ENCODE data around the gene GTF2H4.
A peak's percentile ranks its signal among the peaks of the same experiment; 100 is the strongest.
"Not testable (repeated sequence)": the region's sequence is repeated elsewhere in the genome, so short reads cannot be mapped to it uniquely, and the experiment has no call there.

GTF2H4 gene

DNA sequence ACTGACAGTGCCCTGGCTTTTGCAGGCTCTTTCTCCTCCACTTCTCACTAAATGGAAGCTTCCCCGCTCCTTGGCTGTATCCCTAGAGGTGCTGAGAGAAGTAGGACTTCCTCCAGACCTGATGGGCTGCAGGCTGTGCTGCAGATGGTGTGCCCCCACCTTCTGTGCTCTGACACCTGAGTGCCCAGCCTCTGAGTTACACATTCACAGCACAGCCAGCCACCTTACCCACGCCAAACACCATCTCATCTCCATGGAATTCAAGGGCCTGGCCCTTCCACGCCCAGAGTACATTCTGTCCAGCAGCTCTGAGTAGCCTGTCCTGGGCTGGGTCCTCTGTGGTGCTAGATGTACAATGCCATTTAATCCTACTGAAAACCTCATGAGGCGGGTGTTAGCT is 18.6 kb downstream of the GTF2H4 start:
- DNase-seq (ENCODE audit: low read depth) = no peak

- DNase-seq (ENCODE audit: low read depth) = not testable (repeated sequence)
Measured at GRCh38 chr6:30927080-30927479, 19.1 kb downstream of the GTF2H4 start.

- DNase-seq (ENCODE audit: low read depth) = no peak
Measured at GRCh38 chr6:30928677-30929076, 20.7 kb downstream of the GTF2H4 start.

- no peak for DNase-seq (ENCODE audit: low read depth)
Measured at GRCh38 chr6:30930506-30930905, 22.5 kb downstream of the GTF2H4 start.

- no peak for DNase-seq (ENCODE audit: low read depth)
Measured at GRCh38 chr6:30931272-30931671, 23.3 kb downstream of the GTF2H4 start.

- DNase-seq (ENCODE audit: low read depth) = no peak
Measured at GRCh38 chr6:30931969-30932645, 24.1 kb downstream of the GTF2H4 start, which contains the start of gene SFTA2. SFTA2 (minus strand) TSS chr6:30932170; CDS start chr6:30932096, 74 bp downstream.

DNA sequence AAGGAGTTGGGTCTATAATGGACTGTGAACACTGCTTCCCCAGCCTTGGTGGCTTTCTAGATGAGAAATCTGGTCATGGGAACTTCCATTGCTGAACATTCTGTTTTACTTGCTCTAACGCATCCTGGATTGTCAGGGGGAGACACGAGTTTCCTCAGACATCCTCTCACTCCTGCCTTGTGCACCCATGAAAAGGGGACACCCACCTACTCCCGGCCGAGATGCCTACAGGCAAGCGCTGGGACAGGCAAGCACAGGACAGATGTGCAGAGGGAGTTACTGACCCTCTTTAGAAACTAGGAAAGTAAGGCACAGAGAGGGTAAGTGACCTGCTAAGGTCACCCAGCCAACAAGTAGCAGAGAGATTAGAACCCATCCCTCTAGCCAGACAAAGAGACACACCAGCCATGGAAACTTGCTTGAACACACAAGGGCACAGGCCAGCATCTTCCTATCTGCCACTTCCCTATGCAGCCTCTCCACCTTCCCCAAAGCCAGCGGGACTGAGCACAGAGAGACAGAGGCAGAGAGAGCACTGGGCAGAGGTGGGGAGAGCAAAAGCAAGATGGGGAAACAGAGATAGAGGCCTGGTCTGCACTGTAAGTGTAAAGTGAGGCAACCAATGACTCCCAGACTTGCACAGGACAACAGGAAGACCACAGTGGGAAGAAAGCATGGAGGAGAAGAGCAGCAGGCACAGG is 24.8 kb downstream of the GTF2H4 start:
- DNase-seq (ENCODE audit: low read depth) = no peak

GRCh38 chr6:30935018-30935417 is 27.0 kb downstream of the GTF2H4 start:
- no peak for DNase-seq (ENCODE audit: low read depth)

GRCh38 chr6:30937265-30937664 is 29.3 kb downstream of the GTF2H4 start:
- DNase-seq (ENCODE audit: low read depth) = no peak

GRCh38 chr6:30938730-30939129 is 30.7 kb downstream of the GTF2H4 start:
- DNase-seq (ENCODE audit: low read depth) = no peak

DNA sequence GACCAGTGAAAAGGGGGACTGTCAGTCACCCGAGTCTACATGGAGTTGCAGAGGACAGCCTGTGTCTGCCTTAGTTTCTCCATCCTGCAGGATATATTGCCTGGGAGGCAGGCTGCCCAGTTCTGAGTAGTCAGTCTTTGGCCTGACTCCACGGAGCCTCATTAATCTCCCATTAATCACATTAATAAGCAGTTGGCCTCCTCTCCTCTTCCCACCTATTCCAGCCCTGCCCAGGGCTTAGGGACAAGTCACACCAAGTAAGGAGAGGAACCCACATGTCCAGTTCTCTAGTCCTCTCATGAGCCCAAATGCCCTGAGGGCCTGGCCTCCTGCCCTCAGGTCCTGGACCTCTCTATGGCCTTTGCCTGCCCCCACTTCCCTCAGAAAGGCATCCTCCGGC is 31.5 kb downstream of the GTF2H4 start:
- DNase-seq (ENCODE audit: low read depth) = no peak

GRCh38 chr6:30940361-30940986 is 32.5 kb downstream of the GTF2H4 start, which contains the start of gene MUCL3:
MUCL3 (plus strand) TSS chr6:30940973; CDS start chr6:30941000, 27 bp downstream.
- DNase-seq (ENCODE audit: low read depth) = no peak

GRCh38 chr6:30942338-30943060 is 34.5 kb downstream of the GTF2H4 start:
- DNase-seq (ENCODE audit: low read depth) = no peak

DNA sequence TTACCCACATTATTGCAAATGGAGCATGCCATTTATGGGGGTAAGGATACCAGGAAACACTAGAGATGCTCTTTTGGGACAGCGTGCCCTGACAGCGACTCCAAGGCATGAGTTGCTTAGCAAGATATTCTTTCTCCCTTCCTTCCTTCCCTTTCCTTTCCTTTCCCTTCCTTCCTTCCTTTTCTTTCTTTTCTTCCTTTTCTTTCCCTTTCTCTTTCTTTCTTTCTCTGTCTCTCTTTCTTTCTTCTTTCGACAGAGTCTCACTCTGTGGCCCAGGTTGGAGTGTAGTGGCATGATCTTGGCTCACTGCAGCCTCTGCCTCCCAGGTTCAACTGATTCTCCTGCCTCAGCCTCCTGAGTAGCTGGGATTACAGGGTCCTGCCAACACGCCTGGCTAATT is 36.0 kb downstream of the GTF2H4 start:
- DNase-seq (ENCODE audit: low read depth) = no peak

GRCh38 chr6:30945281-30945680 is 37.3 kb downstream of the GTF2H4 start:
- DNase-seq (ENCODE audit: low read depth) = no peak

- DNase-seq (ENCODE audit: low read depth) = no peak
Measured at GRCh38 chr6:30947231-30947630, 39.2 kb downstream of the GTF2H4 start.

- DNase-seq (ENCODE audit: low read depth) = no peak
Measured at GRCh38 chr6:30948811-30949210, 40.8 kb downstream of the GTF2H4 start.

- no peak for DNase-seq (ENCODE audit: low read depth)
Measured at GRCh38 chr6:30951907-30952469, 44.0 kb downstream of the GTF2H4 start.

DNA sequence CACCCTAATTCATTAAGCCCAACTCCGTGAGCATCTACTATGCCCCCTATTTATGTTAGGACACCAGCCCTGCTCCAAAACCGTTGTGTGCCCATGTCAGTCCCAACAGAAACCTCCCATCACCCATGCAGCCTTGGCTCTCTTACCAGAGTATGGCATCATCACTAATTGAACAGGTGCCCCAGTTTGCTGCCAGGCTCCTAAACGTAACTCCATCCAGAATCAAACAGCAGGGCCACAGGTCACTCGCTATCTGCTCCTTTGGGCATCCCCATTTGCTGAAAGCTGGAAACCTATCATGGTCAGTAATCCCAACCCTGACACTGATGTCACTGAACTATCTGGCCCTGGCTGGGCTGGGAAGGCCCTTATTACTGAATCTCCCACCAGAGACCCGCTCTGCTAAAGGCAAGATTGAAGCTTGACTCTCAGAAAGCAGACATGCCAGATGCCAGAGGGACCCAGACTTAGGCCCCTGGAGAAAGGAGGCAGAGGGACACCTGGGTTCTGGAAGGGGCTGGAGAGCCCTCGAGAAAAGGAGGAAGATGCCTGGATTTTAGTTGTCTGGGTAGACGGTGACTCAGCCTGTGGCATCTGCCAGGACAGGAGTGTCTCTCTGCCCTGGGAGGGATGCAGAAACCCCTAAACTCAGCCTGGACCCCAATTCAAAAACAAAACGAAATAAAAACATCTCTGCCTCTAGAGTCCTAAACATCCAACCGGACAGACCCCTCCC is 46.8 kb downstream of the GTF2H4 start:
- DNase-seq (ENCODE audit: low read depth) = no peak

- DNase-seq (ENCODE audit: low read depth) = peak; percentile 67
Measured at GRCh38 chr6:30955367-30956042, 47.5 kb downstream of the GTF2H4 start.

DNA sequence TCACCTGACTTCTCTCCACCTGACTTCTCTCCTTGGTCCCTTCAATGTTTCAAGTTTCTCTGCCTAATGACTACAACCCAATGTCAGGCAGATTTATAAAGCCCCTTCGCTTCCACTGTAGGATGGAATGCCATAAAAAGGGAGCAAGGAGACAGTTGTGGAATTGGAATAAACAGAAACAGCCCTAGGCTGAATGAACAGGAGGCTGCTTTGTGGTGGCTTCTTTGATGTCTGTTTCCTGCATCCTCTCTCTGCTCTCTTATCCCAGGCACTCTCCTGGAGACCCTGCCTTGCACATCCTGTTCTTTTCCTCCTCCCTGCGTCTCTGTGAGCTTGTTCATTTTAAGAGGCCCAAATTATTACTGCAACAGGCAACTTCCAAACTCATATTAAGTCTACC is 49.7 kb downstream of the GTF2H4 start:
- DNase-seq (ENCODE audit: low read depth) = no peak

Data from stimulated activated CD8-positive, alpha-beta memory T cell treated with anti-CD3 and anti-CD28 coated beads, Interleukin-7, amount 100 ng/mL, for 24 hours (primary cell).